HepG2 (cell line): Measurements from ENCODE around the gene XPNPEP2. TPM values are rescaled to one million over a fixed set of nuclear protein-coding genes. Genes with fewer than 3 reads are reported as not detected.

Source experiments
- ATAC-seq: fragments of 200-7000 bp; cut with Tn5 transposase; 3 replicates; pipeline ENCODE4 v1.9.1; 2020; ENCODE audit warnings: mild to moderate bottlenecking, moderate library complexity
- BruUV-seq: library from RNA; stranded (reverse); fragments of 400-500 nt; replicated peaks from 2 replicates; lab custom pipeline; 2021; lab: Mats Ljungman, UMichigan
- CTCF ChIA-PET: fragments of 300-600 bp; formaldehyde crosslinking; extraction: SDS; loops from one replicate; lab custom pipeline; 2021; ENCODE audit warnings: low total read pairs, inconsistent platforms, low intra/inter-chr PET ratio; lab: Yijun Ruan, JAX
- POLR2A ChIA-PET: fragments of 350-600 bp; sonication (Branson Sonifier 250); formaldehyde crosslinking; loops from one replicate; lab custom pipeline; 2020; ENCODE audit warnings: antibody characterized with exemption, inconsistent platforms; lab: Yijun Ruan, JAX
- DNase-seq: peaks from one replicate; pipeline ENCODE4 v3.0.0-alpha.2; 2015; ENCODE audit warnings: low spot score
- FAIRE-seq: peaks from 3 replicates; lab custom pipeline; 2011; peaks lifted over from hg19 to GRCh38; lab: Jason Lieb, UNC
- H2AFZ ChIP-seq: one replicate; pipeline ENCODE4 v1.6.1; 2011; ENCODE audit warnings: low read length, inconsistent platforms
- H3K27ac ChIP-seq: fragments of 300-600 bp; 3 replicates; pipeline ENCODE4 v1.8.0; 2011; ENCODE audit warnings: mixed run types, mild to moderate bottlenecking, mixed read lengths, low read length, inconsistent platforms; ENCODE audit not compliant: insufficient read depth; ENCODE audit errors: extremely low read length
- H3K27me3 ChIP-seq, 2 experiments: fragments of 200-600 bp in 1 of 2; 2 replicates in 1 of 2; 3 replicates in 1 of 2; pipeline versions ENCODE4 v1.6.0 to v1.8.0; 2011; ENCODE audit warnings: low read length in 2 of 2, mild to moderate bottlenecking in 2 of 2, moderate library complexity in 2 of 2, inconsistent platforms in 1 of 2; ENCODE audit not compliant: insufficient read depth in 2 of 2, control insufficient read depth in 1 of 2
- H3K36me3 ChIP-seq, 2 experiments: fragments of 200-600 bp in 1 of 2; replicated peaks in 1 of 2; 2 replicates in 1 of 2; 3 replicates in 1 of 2; pipeline versions ENCODE4 v1.5.1 to v1.8.0; 2011; ENCODE audit warnings: low read length in 2 of 2, inconsistent platforms in 1 of 2; ENCODE audit not compliant: insufficient read depth in 2 of 2, control insufficient read depth in 1 of 2
- H3K4me1 ChIP-seq: 2 replicates; pipeline ENCODE4 v1.5.1; 2012; ENCODE audit warnings: low read length, inconsistent platforms; ENCODE audit not compliant: insufficient read depth
- H3K4me2 ChIP-seq: 2 replicates; pipeline ENCODE4 v1.6.0; 2011; ENCODE audit warnings: low read depth, low read length, inconsistent platforms
- H3K4me3 ChIP-seq, 3 experiments: fragments of 200-600 bp in 1 of 3; sonication (generic), shearing (Covaris generic) in 1 of 3; replicated peaks in 1 of 3; 2 replicates each; pipeline ENCODE4 v1.5.1; 2011 to 2016; ENCODE audit warnings: low read length in 3 of 3, inconsistent platforms in 2 of 3, low read depth in 2 of 3, mild to moderate bottlenecking in 2 of 3, control low read depth in 1 of 3, mixed read lengths in 1 of 3; ENCODE audit not compliant: insufficient read depth in 1 of 3
- H3K79me2 ChIP-seq: one replicate; pipeline ENCODE4 v1.6.1; 2011; ENCODE audit warnings: low read length, inconsistent platforms; ENCODE audit not compliant: insufficient read depth
- H3K9ac ChIP-seq: 2 replicates; pipeline ENCODE4 v1.6.0; 2011; ENCODE audit warnings: mild to moderate bottlenecking, low read depth, low read length, inconsistent platforms; ENCODE audit not compliant: insufficient read depth
- H3K9me3 ChIP-seq: 2 replicates; pipeline ENCODE4 v1.5.1; 2012; ENCODE audit warnings: mild to moderate bottlenecking, low read length
- H4K20me1 ChIP-seq: 2 replicates; pipeline ENCODE4 v1.6.0; 2011; ENCODE audit warnings: inconsistent platforms, mild to moderate bottlenecking, low read length, moderate library complexity; ENCODE audit not compliant: insufficient read depth
- AKAP8 ChIP-seq: sonication (generic); formaldehyde crosslinking; IDR thresholded peaks from 2 replicates; pipeline ENCODE4 v1.5.1; 2020; ENCODE audit warnings: mild to moderate bottlenecking, missing genetic modification reagents
- BRD4 ChIP-seq: sonication (generic); formaldehyde crosslinking; IDR thresholded peaks from 2 replicates; pipeline ENCODE4 v1.4.0; 2020; ENCODE audit warnings: missing genetic modification reagents
- CREB1 ChIP-seq, 2 experiments: fragments of 450-650 bp in 1 of 2; IDR thresholded peaks; 2 replicates each; pipeline ENCODE4 v1.6.1; 2016 to 2017; ENCODE audit warnings: control low read depth in 1 of 2, mild to moderate bottlenecking in 1 of 2, missing compliant biosample characterization in 1 of 2, missing genetic modification characterization in 1 of 2
- DPF2 ChIP-seq: sonication (generic); formaldehyde crosslinking; IDR thresholded peaks from 2 replicates; pipeline ENCODE4 v1.4.0; 2020; ENCODE audit warnings: mild to moderate bottlenecking, low read depth, missing genetic modification reagents, borderline replicate concordance
- KDM4B ChIP-seq: sonication (generic); formaldehyde crosslinking; IDR thresholded peaks from 2 replicates; pipeline ENCODE4 v1.4.0; 2020; ENCODE audit warnings: missing genetic modification reagents
- NCOA1 ChIP-seq: sonication (generic); formaldehyde crosslinking; IDR thresholded peaks from 2 replicates; pipeline ENCODE4 v1.9.0; 2021; ENCODE audit warnings: missing genetic modification reagents
- NFE2L1 ChIP-seq: sonication (generic); formaldehyde crosslinking; IDR thresholded peaks from 2 replicates; pipeline ENCODE4 v1.4.0; 2020; ENCODE audit warnings: missing genetic modification reagents, mild to moderate bottlenecking, borderline replicate concordance
- NR2F1 ChIP-seq, 2 experiments: fragments of 450-650 bp in 1 of 2; formaldehyde crosslinking in 1 of 2; IDR thresholded peaks; 2 replicates each; pipeline versions ENCODE4 v1.5.0 to v1.6.1; 2016 to 2020; ENCODE audit warnings: mild to moderate bottlenecking in 1 of 2, missing compliant biosample characterization in 1 of 2, missing genetic modification reagents in 1 of 2, moderate library complexity in 1 of 2
- PAF1 ChIP-seq: IDR thresholded peaks from 2 replicates; pipeline ENCODE4 v1.6.1; 2016; ENCODE audit warnings: missing genetic modification reagents, missing compliant biosample characterization
- ZC3H4 ChIP-seq: sonication (generic); formaldehyde crosslinking; IDR thresholded peaks from 2 replicates; pipeline ENCODE4 v1.4.0; 2020; ENCODE audit warnings: missing genetic modification reagents, borderline replicate concordance
- ZNF34 ChIP-seq: sonication (generic); formaldehyde crosslinking; IDR thresholded peaks from 2 replicates; pipeline ENCODE4 v1.4.0; 2020; ENCODE audit warnings: mild to moderate bottlenecking, missing genetic modification reagents, borderline replicate concordance
- ZNF451 ChIP-seq: sonication (generic); formaldehyde crosslinking; IDR thresholded peaks from 2 replicates; pipeline ENCODE4 v1.5.0; 2020; ENCODE audit warnings: mild to moderate bottlenecking, missing genetic modification reagents
- WGBS: methylation state at CpG from one replicate; pipeline ENCODE4 v1.1.6; 2017; ENCODE audit warnings: low lambda C conversion rate; 5-methylcytosine and 5-hydroxymethylcytosine counted together
- in situ Hi-C: cut with HindIII; loops from 2 replicates; pipeline ENCODE4 v1.10.0; 2017; ENCODE audit warnings: low pct_unique_long_range_greater_than_20kb; ENCODE audit not compliant: extremely low pct_ligation_motif_present
- intact Hi-C: fragments of 100-400 bp; cut with micrococcal nuclease; formaldehyde crosslinking; loops from one replicate; pipeline ENCODE4 v1.10.0; 2022; ENCODE audit not compliant: unreplicated experiment
- polyA plus RNA-seq, 8 experiments: library from polyadenylated mRNA; depleted of rRNA in 3 of 8; stranded (reverse) in 7 of 8; unstranded in 1 of 8; fragments of >200 nt; fragmentation: Illumina TruSeq in 4 of 8; extraction: Trizol in 4 of 8; gene quantifications; 2 replicates each; pipeline versions ENCODE4 v1.2.1 to v1.2.3, GENCODE V29; 2011 to 2016; ENCODE audit warnings: low read depth in 4 of 8, missing spikeins in 1 of 8, mixed read lengths in 1 of 8; ENCODE audit not compliant: insufficient read depth in 1 of 8
- total RNA-seq, 5 experiments: library from RNA; depleted of rRNA; stranded (reverse); fragments of >200 nt; fragmentation: Illumina TruSeq; extraction: Trizol; gene quantifications; 2 replicates each; pipeline ENCODE4 v1.2.3, GENCODE V29; 2016; ENCODE audit warnings: low read depth in 1 of 5
- TF ChIP-seq, protein P1 (sequence below): sonication (generic); formaldehyde crosslinking; IDR thresholded peaks from 2 replicates; pipeline ENCODE4 v1.8.1; 2023; ENCODE audit warnings: mild to moderate bottlenecking, inconsistent platforms, moderate library complexity, missing genetic modification reagents, borderline replicate concordance
- TF ChIP-seq, protein P2 (sequence below): sonication (generic); formaldehyde crosslinking; IDR thresholded peaks from 2 replicates; pipeline ENCODE4 v1.4.0; 2020; ENCODE audit warnings: low read depth, mild to moderate bottlenecking, missing genetic modification reagents
- TF ChIP-seq, protein P3 (sequence below): sonication (generic); formaldehyde crosslinking; IDR thresholded peaks from 2 replicates; pipeline ENCODE4 v1.8.1; 2023; ENCODE audit warnings: missing genetic modification reagents, mild to moderate bottlenecking, borderline replicate concordance

The XPNPEP2 gene
- total and polyA plus RNA-seq, 2 of the 13 experiments (the other 11 are each of a cell fraction or from before 2014, with no cell fraction given): 1.1 to 1.8 TPM

DNA sequence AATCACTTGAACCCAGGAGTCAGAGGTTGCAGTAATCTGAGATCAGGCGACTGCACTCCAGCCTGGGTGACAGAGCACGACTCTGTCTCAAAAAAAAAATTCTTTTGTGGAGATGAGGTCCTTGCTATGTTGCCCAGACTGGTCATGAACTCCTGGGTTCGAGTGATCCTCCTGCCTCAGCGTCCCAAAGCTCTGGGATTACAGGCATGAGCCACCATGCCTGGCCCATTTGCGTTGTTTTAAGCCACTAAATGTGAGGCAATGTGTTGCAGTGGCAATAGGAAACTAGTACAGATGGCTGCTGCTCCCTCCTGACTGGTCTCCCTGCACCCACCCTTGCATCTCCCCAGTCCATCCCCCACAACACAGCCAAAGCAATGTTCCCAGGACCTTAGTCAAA lies 44.0 kb upstream of the XPNPEP2 start:
- H3K4me1 ChIP-seq: peaks cover 40% of the 10 kb centered on the region
- H3K4me3 ChIP-seq: no peak overlapping the region
- 93% methylated on average over 2 of the region's 5 CpGs for WGBS
- in situ Hi-C loops: no loop called here
- intact Hi-C loops: no loop called here
- H3K9me3 ChIP-seq: no peaks in the 10 kb centered on the region
- ATAC-seq (no peak), DNase-seq (no peak), FAIRE-seq (no peak)
- H3K27ac ChIP-seq: no peak overlapping the region
- H3K27me3 ChIP-seq: no peaks in the 10 kb centered on the region
- no peaks in the 10 kb centered on the region for H3K36me3 ChIP-seq
- no TSS peak for BruUV-seq
- H3K9ac ChIP-seq: no peak overlapping the region
- ChIA-PET CTCF (no interaction called here), POLR2A (no interaction called here)
- H2AFZ ChIP-seq: no peak overlapping the region
- no peak overlapping the region for H3K4me2 ChIP-seq
- TF ChIP-seq ZNF451 (CRISPR knock-in tag) (no peak), AKAP8 (CRISPR knock-in tag) (no peak), ZNF34 (CRISPR knock-in tag) (no peak), NCOA1 (CRISPR knock-in tag) (no peak), PAF1 (no peak), DPF2 (CRISPR knock-in tag) (no peak), KDM4B (no peak), NFE2L1 (CRISPR knock-in tag) (no peak), NR2F1 (CRISPR knock-in tag; IDR thresholded peaks at IDR 0.05) (no peak), BRD4 (CRISPR knock-in tag) (no peak), ZC3H4 (CRISPR knock-in tag) (no peak), CREB1 (IDR thresholded peaks at IDR 0.05) (no peak), CREB1 (CRISPR knock-in tag; IDR thresholded peaks at IDR 0.05) (no peak)
- TF ChIP-seq, protein P1, sequence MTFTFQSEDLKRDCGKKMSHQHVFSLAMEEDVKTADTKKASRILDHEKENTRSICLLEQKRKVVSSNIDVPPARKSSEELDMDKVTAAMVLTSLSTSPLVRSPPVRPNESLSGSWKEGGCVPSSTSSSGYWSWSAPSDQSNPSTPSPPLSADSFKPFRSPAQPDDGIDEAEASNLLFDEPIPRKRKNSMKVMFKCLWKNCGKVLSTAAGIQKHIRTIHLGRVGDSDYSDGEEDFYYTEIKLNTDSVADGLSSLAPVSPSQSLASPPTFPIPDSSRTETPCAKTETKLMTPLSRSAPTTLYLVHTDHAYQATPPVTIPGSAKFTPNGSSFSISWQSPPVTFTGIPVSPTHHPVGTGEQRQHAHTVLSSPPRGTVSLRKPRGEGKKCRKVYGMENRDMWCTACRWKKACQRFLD (CRISPR knock-in tag): no peak
- TF ChIP-seq, protein P2, sequence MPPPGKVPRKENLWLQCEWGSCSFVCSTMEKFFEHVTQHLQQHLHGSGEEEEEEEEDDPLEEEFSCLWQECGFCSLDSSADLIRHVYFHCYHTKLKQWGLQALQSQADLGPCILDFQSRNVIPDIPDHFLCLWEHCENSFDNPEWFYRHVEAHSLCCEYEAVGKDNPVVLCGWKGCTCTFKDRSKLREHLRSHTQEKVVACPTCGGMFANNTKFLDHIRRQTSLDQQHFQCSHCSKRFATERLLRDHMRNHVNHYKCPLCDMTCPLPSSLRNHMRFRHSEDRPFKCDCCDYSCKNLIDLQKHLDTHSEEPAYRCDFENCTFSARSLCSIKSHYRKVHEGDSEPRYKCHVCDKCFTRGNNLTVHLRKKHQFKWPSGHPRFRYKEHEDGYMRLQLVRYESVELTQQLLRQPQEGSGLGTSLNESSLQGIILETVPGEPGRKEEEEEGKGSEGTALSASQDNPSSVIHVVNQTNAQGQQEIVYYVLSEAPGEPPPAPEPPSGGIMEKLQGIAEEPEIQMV: no peak
- TF ChIP-seq, protein P3, sequence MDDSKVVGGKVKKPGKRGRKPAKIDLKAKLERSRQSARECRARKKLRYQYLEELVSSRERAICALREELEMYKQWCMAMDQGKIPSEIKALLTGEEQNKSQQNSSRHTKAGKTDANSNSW: no peak
- H4K20me1 ChIP-seq: no peaks in the 10 kb centered on the region
- no peaks in the 10 kb centered on the region for H3K79me2 ChIP-seq
